Stimulated activated naive CD4-positive, alpha-beta T cell (primary cell): ENCODE data around the gene NEDD4L.
A peak's percentile ranks its signal among the peaks of the same experiment; 100 is the strongest.
"Not testable (repeated sequence)": the region's sequence is repeated elsewhere in the genome, so short reads cannot be mapped to it uniquely, and the experiment has no call there.

Experiments used
- DNase-seq, 6 experiments: peaks; one replicate each; lab custom pipeline; 2025; lab: John Stamatoyannopoulos, UW

The NEDD4L gene

DNA sequence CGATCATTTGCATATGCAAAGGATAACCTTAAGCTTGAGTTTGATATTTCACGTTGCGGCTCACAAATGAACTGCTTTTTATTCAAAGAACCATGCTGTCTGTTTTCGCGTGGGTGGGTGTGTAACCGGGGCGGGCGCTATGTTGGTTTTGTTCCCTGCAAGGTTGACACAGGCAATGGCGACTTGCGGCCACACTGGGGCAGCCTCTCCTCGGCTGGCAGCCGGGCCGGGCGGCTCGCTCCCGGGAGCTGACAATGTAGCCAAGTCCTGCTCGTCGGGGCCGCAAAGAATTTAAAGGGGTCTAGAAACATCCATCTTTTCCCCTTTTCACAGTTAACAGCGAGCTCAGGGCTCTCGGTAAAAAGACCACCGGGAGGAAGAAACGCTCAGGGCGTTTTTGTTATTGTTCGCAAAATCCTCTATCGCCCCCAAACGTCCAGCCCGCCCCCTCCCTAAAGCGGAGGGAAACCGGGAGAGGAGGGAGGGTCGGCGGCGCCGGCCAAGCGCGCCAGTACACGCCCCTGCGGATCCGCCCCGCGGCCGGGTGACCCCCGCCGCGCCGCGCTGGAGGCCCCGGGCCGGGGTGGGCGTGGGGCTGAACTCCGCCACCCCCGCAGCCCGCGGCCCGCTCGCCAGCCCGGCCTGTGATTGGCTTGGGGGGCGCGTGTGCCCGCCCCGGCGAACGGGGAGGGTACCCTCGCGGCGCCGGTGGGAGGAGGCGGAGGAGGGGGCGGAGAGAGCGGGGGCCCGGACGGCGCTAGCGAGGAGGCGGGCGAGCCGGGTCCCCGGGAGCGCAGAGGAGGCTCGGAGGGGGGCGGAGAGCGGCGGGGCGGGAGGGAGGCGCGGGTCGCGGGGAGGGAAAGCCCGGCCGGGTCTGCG, at the start of gene NEDD4L:
Gene NEDD4L (plus strand): TSS at position 736 of the 879 bp plus-strand sequence. CDS start 435 bp downstream, outside the sequence.
- DNase-seq = peak; percentile 50 to 76 (median 62)

DNA sequence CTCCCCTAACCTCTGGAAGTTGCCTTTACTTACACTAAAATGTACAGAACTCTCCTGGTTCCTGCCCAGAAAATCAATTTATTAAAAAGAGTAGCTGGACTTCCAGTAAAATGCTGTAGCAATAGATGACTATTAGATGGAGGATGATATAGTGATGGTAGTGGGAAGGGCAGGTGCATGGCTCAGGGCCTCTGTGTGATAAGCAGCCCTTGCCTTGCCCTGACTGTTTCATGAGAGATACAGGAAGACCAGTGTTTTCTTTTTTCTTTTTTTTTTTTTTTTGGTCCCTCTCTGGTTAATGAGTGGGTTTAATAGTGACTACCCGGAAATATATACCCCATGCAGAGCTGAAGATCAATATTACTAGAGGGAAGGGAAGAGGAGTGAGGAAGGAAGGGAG, 48.7 kb upstream of the NEDD4L start:
- no peak for DNase-seq

DNA sequence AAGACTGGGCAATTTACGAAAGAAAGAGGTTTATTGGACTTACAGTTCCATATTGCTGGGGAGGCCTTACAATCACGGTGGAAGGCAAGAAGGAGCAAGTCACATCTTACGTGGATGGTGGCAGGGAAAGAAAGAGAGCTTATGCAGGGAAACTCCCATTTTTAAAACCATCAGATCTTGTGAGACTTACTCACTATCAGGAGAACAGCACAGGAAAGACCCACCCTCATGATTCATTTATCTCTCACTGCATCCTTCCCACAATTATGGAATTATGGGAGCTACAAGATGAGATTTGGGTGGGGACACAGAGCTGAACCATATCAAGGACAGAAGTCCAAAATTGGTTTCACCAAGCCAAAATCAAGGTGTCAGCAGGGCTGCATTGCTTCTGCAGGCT, 47.1 kb upstream of the NEDD4L start:
- not testable (repeated sequence) for DNase-seq

DNA sequence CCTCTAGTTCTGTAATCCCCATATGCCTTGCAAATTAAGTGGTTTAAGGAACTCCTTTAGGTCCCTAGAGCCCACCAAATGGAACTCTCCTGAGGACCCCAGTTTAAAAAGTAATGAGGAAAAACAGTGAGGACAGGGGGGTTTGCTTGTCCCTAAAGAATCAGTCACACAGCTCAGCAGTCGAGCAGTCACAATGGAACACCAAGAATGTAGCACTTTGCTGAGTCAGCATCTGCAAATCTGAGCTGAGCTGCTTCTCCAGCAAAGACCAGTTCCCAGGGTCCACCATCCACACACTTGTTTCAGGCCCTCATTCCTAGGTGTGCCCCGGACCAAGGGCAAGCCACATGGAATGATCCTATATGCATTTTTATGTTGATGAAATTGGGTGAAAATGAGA, 46.2 kb upstream of the NEDD4L start:
- no peak for DNase-seq

DNA sequence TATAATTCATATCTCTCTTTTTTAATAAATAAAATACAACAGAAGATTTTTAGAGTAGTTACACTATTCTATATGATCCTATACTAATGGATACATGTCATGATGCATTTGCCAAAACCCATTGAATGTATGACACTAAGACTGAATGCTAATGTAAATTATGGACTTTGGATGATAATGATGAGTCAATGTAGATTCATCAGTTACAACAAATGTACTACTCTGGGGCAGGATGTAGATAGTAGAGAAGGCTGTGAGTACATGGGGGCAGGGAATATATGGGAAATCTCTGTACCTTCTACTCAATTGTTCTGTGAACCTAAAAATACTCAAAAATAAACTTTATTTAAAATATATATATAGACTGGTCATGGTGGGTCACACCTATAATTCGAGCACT, 45.6 kb upstream of the NEDD4L start:
- no peak for DNase-seq

DNA sequence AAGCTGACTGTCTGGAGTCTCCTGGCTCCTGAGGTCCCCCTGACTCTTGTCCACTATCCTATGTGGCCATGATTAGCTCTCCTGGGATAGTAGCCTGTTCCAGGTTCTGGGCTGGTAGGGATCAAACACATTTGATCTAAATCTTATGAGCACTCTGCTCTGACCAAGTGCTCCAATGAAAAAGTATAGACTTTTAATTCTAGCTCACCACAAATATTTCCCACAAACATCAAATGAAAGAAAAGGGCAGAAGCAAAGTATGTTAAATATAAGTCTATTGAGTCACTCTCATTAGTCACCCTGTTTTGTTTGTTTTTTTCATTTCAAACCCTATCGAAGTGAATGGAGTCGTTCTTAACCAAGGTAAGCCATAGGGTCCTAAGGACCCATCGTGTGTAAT, 39.7 kb upstream of the NEDD4L start:
- no peak for DNase-seq

DNA sequence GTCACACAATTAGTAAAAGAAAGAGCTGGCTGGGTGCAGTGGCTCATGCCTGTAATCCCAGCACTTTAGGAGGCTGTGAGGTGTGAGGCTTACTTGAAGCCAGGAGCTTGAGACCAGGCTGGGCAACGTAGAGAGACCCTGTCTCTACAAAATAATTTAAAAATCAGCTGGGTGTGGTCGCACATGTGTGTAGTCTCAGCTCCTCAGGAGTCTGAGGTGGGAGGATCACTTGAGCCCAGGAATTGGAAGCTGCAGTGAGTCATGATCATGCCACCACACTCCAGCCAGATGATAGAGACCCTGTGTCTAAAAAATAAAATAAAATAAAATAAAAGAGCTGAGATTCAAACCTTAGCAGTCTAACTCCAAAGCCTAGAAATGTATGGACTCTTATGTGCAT, 39.0 kb upstream of the NEDD4L start:
- DNase-seq = no peak

DNA sequence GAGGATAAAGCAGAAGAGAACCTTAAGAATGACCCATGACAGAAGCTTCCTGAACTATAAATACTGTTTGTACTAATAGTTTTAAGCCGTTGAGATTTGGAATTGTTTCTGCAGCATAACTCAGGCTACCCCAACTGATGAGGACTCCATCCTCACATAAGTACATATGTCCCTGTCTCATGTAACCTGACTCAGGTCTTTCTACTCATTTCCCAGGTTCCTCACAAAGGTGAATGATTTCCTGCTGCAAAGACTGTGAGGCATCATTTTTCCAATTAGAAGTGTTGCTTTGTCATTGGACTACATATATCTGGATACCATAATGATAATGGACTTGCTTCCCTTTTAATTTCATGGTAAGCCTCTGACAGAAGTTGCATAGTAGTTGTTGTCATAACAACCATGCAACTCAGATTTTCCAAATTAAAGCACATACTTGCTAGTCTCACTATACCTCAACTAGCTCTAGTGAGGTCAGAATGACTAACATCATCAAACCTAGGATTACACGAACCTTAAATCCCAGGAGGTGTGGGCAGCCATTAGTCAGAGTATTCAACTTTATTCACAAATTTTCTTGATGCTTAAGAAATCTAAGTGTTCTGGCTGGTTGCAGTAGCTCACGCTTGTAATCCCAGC, 38.0 kb upstream of the NEDD4L start:
- DNase-seq = no peak

DNA sequence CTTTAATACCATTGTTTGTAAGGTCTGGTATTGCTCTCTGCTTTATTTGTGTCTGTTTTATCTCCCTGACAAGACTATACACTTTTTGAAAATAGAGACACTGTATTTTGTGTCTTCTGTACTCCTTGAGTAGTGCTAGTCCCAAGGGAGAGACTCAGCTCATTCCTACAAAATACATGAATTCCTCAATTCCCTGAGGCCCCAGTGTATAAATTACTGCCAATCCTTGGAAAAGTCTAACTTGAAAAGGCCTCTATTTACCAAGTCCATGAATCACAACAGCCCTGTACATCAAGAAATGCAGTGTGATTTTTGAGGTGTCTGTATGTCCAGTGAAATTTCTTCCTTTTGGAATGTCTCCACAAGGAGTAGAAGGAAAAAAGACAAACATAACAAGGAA, 34.9 kb upstream of the NEDD4L start:
- no peak for DNase-seq

DNA sequence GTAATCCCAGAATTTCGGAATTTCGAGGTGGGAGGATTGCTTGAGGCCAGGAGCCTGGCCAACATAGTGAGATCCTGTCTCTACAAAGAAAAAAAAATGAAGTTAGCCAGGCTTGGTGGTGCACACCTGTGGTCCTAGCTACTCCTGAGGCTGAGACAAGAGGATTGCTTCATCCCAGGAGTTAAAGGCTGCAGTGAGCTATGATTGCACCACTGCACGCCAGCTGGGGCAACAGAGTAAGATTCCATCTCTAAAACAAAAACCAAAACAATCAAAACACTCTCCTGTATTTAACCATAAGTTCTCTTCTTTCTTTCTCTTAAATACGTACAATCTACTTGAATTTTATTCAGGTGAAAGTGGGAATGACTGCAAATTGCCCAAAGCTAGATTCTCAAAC, 33.8 kb upstream of the NEDD4L start:
- no peak for DNase-seq

DNA sequence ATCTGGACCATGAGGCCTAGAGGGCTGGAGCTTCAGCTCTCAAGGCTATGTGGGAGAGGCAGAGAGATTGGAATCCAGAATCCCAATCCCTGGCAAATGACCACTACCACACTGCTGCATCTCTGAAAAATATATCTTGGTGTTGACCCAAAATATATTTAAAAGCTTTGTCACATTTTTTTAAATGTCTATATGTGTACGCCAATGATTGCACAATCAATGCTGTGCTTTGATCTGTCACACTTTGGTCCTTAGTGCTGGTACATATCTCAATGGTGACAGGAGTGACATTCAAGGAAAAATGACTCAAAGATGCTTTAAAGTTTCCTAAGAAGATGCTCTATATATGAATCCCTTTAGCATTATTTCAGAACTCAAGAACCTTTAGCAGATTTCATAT, 31.7 kb upstream of the NEDD4L start:
- no peak for DNase-seq

DNA sequence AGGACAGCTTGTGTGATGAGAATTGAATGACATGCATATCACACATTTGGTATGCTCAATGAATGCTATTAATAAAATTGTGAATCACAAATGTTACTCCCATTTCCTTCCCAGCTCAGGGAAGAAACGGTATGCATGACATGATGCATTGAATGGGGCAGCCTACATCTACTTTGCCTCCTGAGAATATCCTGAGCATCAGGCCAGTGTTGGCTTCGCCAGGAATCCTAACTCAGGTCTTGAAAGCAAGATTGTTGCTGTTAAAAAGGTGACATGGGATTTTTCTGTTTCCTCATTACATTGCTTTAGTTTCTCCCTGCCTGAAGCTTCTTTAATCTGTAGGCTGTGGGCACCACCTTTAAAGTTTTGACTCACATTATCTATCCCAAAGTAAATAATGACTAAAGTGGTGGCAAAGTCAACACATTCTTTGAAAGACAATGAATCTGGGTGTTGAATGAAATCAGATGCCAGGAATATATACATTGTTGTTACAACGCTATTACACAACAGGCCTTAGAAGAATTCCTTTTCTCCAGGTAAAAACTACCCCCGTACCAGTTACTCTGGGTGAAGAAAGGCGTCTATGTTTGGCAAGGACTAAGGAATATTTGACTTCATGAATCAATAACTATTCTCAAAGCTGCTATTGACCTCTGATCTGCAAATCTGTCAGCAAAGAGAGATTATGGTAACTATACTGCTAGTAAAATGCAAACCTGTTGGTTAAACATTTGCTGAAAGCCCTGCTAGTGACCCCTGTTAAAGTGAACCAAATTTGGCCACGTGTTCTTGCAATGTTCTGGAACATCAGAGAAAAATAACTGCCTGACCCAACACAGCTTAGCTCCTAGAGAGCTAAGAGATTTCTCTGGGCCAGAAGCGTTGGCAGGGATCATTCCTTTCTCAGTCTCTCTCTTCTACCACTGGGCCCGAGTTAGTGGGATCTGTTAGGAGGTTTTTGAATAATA, 30.5 kb upstream of the NEDD4L start:
- no peak for DNase-seq

DNA sequence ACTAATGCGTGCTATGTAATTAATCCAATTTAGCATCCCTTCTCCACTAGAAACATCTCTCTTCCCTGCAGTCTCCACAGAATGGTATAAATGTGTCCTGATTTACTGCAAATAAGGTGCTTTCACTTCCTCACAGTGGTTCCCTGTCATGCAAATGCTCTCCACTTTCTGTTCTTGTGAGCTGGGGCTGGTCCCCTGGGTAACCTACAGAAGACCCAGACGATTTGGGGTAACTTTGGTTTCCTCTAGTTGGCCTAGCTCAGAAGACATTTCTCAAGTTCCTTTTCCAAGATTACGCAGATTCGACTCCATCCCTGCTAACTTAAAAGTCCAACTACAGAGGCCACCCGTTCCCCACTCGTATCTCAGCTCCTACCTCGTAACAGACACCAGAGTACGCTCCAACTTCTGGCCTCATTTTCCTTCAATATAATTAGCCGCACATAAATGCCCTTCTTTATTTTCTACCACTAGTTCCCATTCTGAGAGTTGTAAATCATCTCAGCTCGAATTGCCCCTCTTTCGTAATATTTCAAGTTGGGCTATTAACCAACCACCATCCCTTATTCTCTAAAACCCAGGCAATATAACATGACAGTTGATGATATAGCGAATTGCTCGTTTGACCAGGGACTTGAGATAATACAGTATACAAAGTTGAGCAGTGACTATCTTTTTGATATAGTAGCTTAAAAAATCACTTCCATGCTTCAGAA, 28.8 kb upstream of the NEDD4L start:
- no peak for DNase-seq

DNA sequence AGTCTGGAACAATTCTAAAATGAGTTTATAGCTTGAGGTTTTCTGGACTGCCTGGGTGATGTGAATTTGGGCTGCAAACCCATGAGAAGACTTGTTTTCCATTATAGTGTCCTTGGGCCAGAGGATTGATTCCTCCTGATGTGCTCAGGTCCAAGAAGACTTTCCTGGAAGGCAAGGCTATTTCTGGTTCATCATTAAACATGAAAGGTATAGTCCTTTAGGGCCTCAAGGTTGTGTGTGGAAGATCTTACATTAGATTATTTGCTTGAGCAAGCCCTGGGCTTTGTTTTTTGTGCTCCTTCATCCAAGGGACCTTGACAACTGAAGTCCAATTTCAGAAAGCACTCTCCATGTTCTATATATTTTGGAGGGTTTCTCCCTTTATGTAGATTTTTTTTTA, 26.8 kb upstream of the NEDD4L start:
- DNase-seq = no peak

DNA sequence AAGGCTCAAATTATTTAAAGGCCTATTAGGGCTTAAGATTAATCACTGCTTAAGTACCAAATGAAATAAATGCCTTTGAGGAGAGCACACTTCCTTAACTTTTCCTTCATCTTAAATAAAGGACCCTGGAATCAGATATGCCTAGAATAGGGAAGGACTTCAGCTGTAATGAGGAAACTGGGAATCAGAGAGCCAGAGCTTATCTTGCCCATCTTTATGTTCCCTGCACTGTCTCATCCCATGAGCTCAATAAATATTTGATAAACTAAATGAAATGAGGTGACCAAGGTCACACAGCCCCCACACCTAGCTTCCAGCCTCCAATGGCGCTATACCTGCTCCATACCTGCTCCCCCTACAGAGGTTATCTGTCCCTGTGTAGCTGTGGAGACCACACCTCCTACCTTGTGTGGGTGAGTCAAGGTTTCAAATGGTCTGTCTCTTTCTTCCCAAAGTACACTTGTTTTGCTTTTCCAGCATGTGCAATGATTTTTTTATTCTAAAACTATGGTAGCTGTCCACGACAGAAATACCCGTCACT, 23.4 kb upstream of the NEDD4L start:
- no peak for DNase-seq

DNA sequence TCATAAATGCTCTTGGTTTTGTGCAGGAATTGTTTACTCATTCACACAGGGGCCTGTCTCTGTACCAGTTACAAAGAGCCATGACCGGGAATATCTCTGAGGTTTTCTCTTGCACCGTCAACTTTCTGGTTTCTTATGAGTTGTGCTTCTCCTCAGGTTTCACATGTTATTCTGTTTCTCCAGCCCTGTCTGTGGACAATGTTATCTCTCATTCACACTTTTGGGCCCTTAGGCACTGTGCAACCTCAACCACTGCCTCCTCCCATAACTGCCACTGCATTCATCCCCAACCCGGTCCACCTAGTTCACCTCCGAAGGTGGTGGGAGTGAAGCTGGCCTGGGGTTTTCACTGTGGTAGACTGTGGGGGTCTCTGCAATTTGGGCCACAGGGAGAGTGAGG, 22.5 kb upstream of the NEDD4L start:
- no peak for DNase-seq

DNA sequence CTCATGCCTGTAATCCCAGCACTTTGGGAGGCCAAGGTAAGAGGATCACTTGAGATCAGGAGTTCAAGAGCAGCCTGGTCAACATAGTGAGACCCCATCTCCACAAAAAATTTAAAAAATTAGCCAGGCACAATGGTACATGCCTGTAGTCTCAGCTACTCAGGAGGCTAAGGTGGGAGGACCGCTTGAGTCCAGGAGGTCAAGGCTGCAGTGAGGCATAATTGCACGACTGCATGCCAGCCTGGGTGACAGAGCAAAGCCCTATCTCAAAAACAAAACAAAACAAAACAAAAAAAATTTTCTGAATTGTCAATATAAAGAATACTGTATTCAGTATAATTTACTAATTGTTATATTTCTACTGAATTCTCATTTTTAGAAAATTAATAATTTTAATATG, 20.9 kb upstream of the NEDD4L start:
- DNase-seq = no peak

DNA sequence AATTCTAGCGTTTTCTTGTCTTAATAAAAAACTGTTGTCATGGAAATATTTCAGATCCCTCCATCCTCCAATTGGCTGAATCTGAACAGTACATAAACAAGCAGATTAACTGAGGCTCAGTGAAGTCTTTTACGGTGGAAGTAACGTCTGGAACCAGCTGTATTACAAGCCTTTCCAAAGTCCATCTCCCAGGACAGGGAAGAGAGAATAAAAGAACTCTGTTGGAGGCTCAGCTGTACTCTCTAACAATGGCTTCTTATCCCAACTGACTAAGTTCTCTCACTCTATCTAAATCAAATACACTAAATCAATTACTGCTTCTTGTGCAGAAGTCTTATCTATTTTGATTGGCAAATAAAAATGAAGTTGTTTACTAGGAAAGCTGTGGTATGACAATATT, 19.9 kb upstream of the NEDD4L start:
- DNase-seq = no peak

DNA sequence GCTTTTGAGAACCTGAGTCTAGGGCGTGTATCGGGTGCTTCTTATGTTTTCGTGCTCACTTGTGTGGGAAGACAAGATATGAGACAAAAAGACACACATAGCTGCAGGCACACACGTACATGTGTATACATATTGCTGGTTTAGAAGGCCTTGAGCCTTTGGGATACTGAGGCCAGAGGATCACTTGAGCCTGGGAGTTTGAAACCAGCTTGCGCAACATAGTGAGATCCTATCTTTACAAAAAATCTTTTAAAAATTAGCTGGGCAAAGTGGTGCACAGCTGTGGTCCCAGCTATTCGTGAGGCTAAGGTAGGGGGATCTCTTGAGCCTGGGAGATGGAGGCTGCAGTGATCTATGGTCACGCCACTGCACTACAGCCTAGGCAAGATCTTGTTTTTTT, 18.8 kb upstream of the NEDD4L start:
- DNase-seq = no peak

DNA sequence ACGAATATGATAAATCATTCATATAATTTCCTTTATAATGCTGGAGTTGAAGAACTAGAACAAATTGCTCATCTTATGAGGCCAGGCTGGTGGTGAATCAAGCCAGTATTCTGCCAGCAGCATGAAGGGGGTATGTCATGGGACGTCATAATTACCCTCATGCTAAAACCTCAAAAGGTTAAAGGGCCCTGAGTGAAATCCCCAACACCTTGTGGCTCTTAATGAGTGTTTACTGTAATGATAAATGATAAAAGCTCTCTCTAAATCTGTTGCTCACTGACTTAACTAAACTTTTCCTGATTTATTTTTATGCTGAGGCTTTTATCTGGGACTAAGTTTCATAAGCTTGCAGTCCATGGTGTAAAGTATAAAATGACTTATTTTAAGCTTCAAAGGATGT, 18.3 kb upstream of the NEDD4L start:
- DNase-seq = no peak

DNA sequence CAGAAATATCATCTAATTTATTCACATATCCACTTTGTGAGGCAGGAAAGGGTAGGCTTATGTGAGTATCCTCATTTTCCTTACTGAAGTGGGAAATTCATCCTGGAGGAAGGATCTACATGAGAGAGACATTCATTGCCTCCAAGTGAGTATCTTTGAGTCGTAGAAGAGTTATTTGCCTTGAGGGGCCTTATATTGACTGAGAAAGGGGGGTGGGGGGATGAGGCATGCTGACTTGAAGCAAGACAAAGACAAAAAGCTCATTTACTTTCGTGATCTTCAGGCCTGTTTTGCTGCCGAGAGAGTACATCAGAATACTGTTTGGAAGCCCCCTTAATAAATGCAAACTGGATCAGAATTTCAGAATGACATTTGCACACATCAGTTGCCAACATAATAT, 17.6 kb upstream of the NEDD4L start:
- no peak for DNase-seq

DNA sequence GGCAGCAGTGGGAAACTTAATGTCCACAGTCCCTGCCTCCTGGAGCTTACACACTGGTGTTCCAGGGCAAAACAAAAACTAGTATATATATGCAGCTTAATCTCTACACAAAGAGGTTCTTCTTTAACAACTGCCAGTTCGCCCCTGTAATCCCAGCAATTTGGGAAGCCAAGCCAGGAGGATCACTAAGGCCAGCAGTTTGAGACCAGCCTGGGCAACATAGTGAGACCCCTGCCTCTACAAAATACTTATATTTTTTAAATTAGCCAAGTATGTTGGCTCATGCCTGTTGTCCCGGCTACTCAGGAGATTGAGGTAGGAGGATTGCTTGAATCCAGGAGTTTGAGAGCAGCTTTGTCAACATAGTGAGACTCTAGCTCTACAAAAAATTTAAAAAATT, 17.2 kb upstream of the NEDD4L start:
- no peak for DNase-seq
